OCI-LY1 (cell line): ENCODE measurements around the gene EVA1A.

Experiments used
- H2AFZ ChIP-seq: fragments of 200-600 bp; sonication (generic), shearing (Covaris generic); 2 replicates; pipeline ENCODE4 v1.6.0; 2014; ENCODE audit warnings: antibody characterized with exemption, mild to moderate bottlenecking, low read length
- H3F3A ChIP-seq: fragments of 200-600 bp; sonication (generic), shearing (Covaris generic); 2 replicates; pipeline ENCODE4 v1.6.0; 2014; ENCODE audit warnings: mild to moderate bottlenecking, antibody characterized with exemption, low read length, moderate library complexity; ENCODE audit not compliant: insufficient read depth
- H3K27ac ChIP-seq: fragments of 200-600 bp; sonication (generic); 2 replicates; pipeline ENCODE4 v1.5.1; 2014; ENCODE audit warnings: low read length, mixed run types, mild to moderate bottlenecking, low read depth; ENCODE audit not compliant: poor library complexity, severe bottlenecking
- H3K27me3 ChIP-seq: fragments of 200-600 bp; sonication (generic); 2 replicates; pipeline ENCODE4 v1.6.0; 2014; ENCODE audit warnings: antibody characterized with exemption, mild to moderate bottlenecking, low read length, moderate library complexity; ENCODE audit not compliant: insufficient read depth
- H3K36me3 ChIP-seq: fragments of 200-600 bp; sonication (generic); 2 replicates; pipeline ENCODE4 v1.6.1; 2014; ENCODE audit warnings: mild to moderate bottlenecking, antibody characterized with exemption, low read length, moderate library complexity, mixed read lengths; ENCODE audit not compliant: insufficient read depth
- H3K4me1 ChIP-seq: fragments of 200-600 bp; sonication (generic); 2 replicates; pipeline ENCODE4 v1.5.1; 2014; ENCODE audit warnings: mild to moderate bottlenecking, low read length, moderate library complexity; ENCODE audit not compliant: insufficient read depth, severe bottlenecking
- H3K4me2 ChIP-seq: fragments of 200-600 bp; sonication (generic), shearing (Covaris generic); 2 replicates; pipeline ENCODE4 v1.6.1; 2014; ENCODE audit warnings: low read length
- H3K4me3 ChIP-seq: fragments of 200-600 bp; sonication (generic); 2 replicates; pipeline ENCODE4 v1.5.1; 2014; ENCODE audit warnings: low read length, low read depth, mild to moderate bottlenecking, mixed read lengths; ENCODE audit not compliant: poor library complexity, severe bottlenecking
- H3K79me2 ChIP-seq: fragments of 200-600 bp; shearing (Covaris generic); 2 replicates; pipeline ENCODE4 v1.6.1; 2016; ENCODE audit warnings: mixed run types, low read length, mixed read lengths; ENCODE audit not compliant: insufficient read depth
- H3K9ac ChIP-seq: fragments of 200-600 bp; sonication (generic), shearing (Covaris generic); 2 replicates; pipeline ENCODE4 v1.6.1; 2014; ENCODE audit warnings: mild to moderate bottlenecking, low read length, mixed read lengths
- H3K9me2 ChIP-seq: fragments of 200-600 bp; sonication (generic), shearing (Covaris generic); 2 replicates; pipeline ENCODE4 v1.6.1; 2014; ENCODE audit warnings: low read depth, mild to moderate bottlenecking, low read length, mixed read lengths
- H3K9me3 ChIP-seq: fragments of 200-600 bp; shearing (Covaris generic); 2 replicates; pipeline ENCODE4 v1.6.1; 2014; ENCODE audit warnings: low read length, mixed read lengths
- H4K20me1 ChIP-seq: fragments of 200-600 bp; sonication (generic), shearing (Covaris generic); 2 replicates; pipeline ENCODE4 v1.6.0; 2016; ENCODE audit warnings: mild to moderate bottlenecking, low read length; ENCODE audit not compliant: insufficient read depth
- EZH2 ChIP-seq: fragments of 200-600 bp; sonication (generic), shearing (Covaris generic); IDR thresholded peaks from 2 replicates; pipeline ENCODE4 v1.8.0; 2017; ENCODE audit warnings: borderline replicate concordance, mixed run types, mild to moderate bottlenecking, antibody characterized with exemption, low read length, moderate library complexity, mixed read lengths
- TF ChIP-seq, protein P1 (sequence below): fragments of 200-600 bp; sonication (generic), shearing (Covaris generic); IDR thresholded peaks from 2 replicates; pipeline ENCODE4 v1.5.1; 2017; ENCODE audit warnings: mild to moderate bottlenecking, antibody characterized with exemption, low read length, moderate library complexity, mixed read lengths

EVA1A gene

DNA sequence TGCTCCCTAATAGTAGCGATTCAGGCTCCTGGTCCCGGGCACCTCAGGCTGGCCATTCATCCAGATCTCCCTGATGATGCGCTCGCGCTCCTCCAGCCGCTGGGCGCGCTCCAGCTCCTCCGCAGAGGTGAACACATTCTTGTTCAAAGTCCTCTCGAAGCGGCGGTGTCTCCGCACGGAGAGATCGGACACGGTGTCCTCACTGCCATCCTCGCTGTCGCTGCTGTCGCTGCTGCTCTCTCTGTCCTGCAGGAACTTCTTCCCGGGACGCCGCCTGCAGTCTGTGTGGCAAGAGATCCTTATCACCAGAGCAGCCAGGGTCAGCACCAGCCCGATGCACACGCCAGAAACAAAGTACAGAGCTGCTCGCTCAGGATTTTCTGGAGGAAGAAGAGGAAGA is 67.5 kb downstream of the EVA1A start:
- no peak overlapping the region for H3K4me3 ChIP-seq
- H2AFZ ChIP-seq = no peak overlapping the region
- H3K27me3 ChIP-seq = no peaks in the 10 kb centered on the region
- H3F3A ChIP-seq = no peaks in the 10 kb centered on the region
- no peaks in the 10 kb centered on the region for H3K4me1 ChIP-seq
- H3K36me3 ChIP-seq = no peaks in the 10 kb centered on the region
- no peaks in the 10 kb centered on the region for H3K9me2 ChIP-seq
- no peak overlapping the region for H3K4me2 ChIP-seq
- no peaks in the 10 kb centered on the region for H3K9me3 ChIP-seq
- TF ChIP-seq, protein P1, sequence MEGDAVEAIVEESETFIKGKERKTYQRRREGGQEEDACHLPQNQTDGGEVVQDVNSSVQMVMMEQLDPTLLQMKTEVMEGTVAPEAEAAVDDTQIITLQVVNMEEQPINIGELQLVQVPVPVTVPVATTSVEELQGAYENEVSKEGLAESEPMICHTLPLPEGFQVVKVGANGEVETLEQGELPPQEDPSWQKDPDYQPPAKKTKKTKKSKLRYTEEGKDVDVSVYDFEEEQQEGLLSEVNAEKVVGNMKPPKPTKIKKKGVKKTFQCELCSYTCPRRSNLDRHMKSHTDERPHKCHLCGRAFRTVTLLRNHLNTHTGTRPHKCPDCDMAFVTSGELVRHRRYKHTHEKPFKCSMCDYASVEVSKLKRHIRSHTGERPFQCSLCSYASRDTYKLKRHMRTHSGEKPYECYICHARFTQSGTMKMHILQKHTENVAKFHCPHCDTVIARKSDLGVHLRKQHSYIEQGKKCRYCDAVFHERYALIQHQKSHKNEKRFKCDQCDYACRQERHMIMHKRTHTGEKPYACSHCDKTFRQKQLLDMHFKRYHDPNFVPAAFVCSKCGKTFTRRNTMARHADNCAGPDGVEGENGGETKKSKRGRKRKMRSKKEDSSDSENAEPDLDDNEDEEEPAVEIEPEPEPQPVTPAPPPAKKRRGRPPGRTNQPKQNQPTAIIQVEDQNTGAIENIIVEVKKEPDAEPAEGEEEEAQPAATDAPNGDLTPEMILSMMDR = no peak
- no peak for TF ChIP-seq EZH2
- H3K79me2 ChIP-seq = no peaks in the 10 kb centered on the region
- no peaks in the 10 kb centered on the region for H4K20me1 ChIP-seq
- H3K27ac ChIP-seq = no peak overlapping the region
- H3K9ac ChIP-seq = no peak overlapping the region

DNA sequence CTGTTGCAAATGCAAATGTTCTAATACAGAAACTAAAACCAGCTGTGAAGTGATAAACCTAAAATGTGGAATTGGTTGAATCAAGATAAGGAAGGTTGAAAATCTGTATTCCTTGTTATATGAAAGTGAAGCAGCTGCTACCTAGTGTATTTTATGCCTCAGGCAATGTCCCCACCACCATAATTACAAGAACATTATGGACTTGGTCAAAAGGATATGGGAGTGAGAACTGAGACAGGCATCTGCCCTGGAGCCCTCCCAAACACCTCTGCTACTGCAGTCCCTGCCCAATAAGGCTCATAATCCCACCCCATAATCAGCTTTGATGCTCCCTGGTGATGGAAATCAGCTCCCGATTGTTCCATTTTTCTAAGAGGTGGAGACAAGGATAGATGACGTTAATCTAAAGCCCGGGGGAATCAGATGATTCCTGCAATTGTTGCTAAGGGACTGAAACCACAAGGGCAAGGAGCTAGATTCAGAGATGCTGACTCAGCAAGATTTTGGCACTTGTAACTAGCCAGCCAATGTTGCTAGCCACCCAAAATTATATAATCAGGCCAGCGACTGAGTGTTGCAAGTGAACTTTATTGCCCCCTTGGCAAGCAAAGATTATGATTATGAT is 69.5 kb downstream of the EVA1A start:
- H3K4me2 ChIP-seq = no peak overlapping the region
- TF ChIP-seq EZH2 = no peak
- TF ChIP-seq, protein P1 = no peak
- H3K4me1 ChIP-seq = no peaks in the 10 kb centered on the region
- H3K9me3 ChIP-seq = no peaks in the 10 kb centered on the region
- H3F3A ChIP-seq = no peaks in the 10 kb centered on the region
- H2AFZ ChIP-seq = no peak overlapping the region
- no peaks in the 10 kb centered on the region for H3K36me3 ChIP-seq
- H3K27me3 ChIP-seq = no peaks in the 10 kb centered on the region
- no peak overlapping the region for H3K4me3 ChIP-seq
- no peaks in the 10 kb centered on the region for H4K20me1 ChIP-seq
- no peaks in the 10 kb centered on the region for H3K9me2 ChIP-seq
- no peaks in the 10 kb centered on the region for H3K79me2 ChIP-seq
- H3K27ac ChIP-seq = no peak overlapping the region
- no peak overlapping the region for H3K9ac ChIP-seq

GRCh38 chr2:75489721-75490120 is 71.0 kb downstream of the EVA1A start:
- no peak overlapping the region for H3K9ac ChIP-seq
- H3K79me2 ChIP-seq = no peaks in the 10 kb centered on the region
- no peaks in the 10 kb centered on the region for H3F3A ChIP-seq
- H3K9me3 ChIP-seq = no peaks in the 10 kb centered on the region
- no peaks in the 10 kb centered on the region for H4K20me1 ChIP-seq
- H3K9me2 ChIP-seq = no peaks in the 10 kb centered on the region
- no peak overlapping the region for H3K4me3 ChIP-seq
- H3K27ac ChIP-seq = no peak overlapping the region
- H2AFZ ChIP-seq = no peak overlapping the region
- no peaks in the 10 kb centered on the region for H3K36me3 ChIP-seq
- no peak for TF ChIP-seq EZH2
- TF ChIP-seq, protein P1 = no peak
- H3K4me2 ChIP-seq = no peak overlapping the region
- H3K27me3 ChIP-seq = no peaks in the 10 kb centered on the region
- H3K4me1 ChIP-seq = no peaks in the 10 kb centered on the region
